Rectal smooth muscle tissue (tissue), 1 donor: ENCODE results near the gene IL1R2.

Source experiments
- H3K27ac ChIP-seq: one replicate; pipeline ENCODE4 v1.7.0; 2013; ENCODE audit warnings: low read depth, low read length, inconsistent platforms
- H3K27me3 ChIP-seq: one replicate; pipeline ENCODE4 v1.7.0; 2013; ENCODE audit warnings: low read length; ENCODE audit not compliant: control insufficient read depth, insufficient read depth
- H3K36me3 ChIP-seq: one replicate; pipeline ENCODE4 v1.7.0; 2013; ENCODE audit warnings: low read length; ENCODE audit not compliant: control insufficient read depth, insufficient read depth
- H3K4me1 ChIP-seq: one replicate; pipeline ENCODE4 v1.7.0; 2013; ENCODE audit warnings: low read length; ENCODE audit not compliant: control insufficient read depth, insufficient read depth
- H3K4me3 ChIP-seq: one replicate; pipeline ENCODE4 v1.7.0; 2013; ENCODE audit warnings: low read length
- H3K9ac ChIP-seq: one replicate; pipeline ENCODE4 v1.7.0; 2013; ENCODE audit warnings: low read length

The IL1R2 gene

GRCh38 chr2:102044235-102044896 lies 52.6 kb downstream of the IL1R2 start:
- no peak overlapping the region for H3K4me3 ChIP-seq
- no peak overlapping the region for H3K27ac ChIP-seq
- no peak overlapping the region for H3K9ac ChIP-seq
- no peaks in the 10 kb centered on the region for H3K27me3 ChIP-seq
- H3K4me1 ChIP-seq = no peaks in the 10 kb centered on the region
- H3K36me3 ChIP-seq = no peaks in the 10 kb centered on the region

- Histone ChIP-seq H3K4me1 (peaks cover 6% of the 10 kb centered on the region), H3K36me3 (no peaks in the 10 kb centered on the region), H3K27ac (no peak overlapping the region), H3K9ac (no peak overlapping the region), H3K27me3 (no peaks in the 10 kb centered on the region), H3K4me3 (no peak overlapping the region)
Observed at GRCh38 chr2:102044967-102045489, 53.3 kb downstream of the IL1R2 start.

- no peak overlapping the region for H3K9ac ChIP-seq
- no peaks in the 10 kb centered on the region for H3K36me3 ChIP-seq
- no peak overlapping the region for H3K27ac ChIP-seq
- H3K4me3 ChIP-seq = no peak overlapping the region
- no peaks in the 10 kb centered on the region for H3K27me3 ChIP-seq
- peaks cover 10% of the 10 kb centered on the region for H3K4me1 ChIP-seq
Observed at GRCh38 chr2:102045697-102046096, 53.9 kb downstream of the IL1R2 start.

- no peak overlapping the region for H3K9ac ChIP-seq
- H3K4me1 ChIP-seq = peaks cover 14% of the 10 kb centered on the region
- H3K27me3 ChIP-seq = no peaks in the 10 kb centered on the region
- H3K27ac ChIP-seq = no peak overlapping the region
- H3K4me3 ChIP-seq = no peak overlapping the region
- no peaks in the 10 kb centered on the region for H3K36me3 ChIP-seq
Observed at GRCh38 chr2:102046135-102046986, 54.6 kb downstream of the IL1R2 start.

GRCh38 chr2:102048465-102048864 lies 56.7 kb downstream of the IL1R2 start:
- Histone ChIP-seq H3K4me3 (no peak overlapping the region), H3K27ac (no peak overlapping the region), H3K27me3 (no peaks in the 10 kb centered on the region), H3K9ac (no peak overlapping the region), H3K36me3 (no peaks in the 10 kb centered on the region), H3K4me1 (peaks cover 18% of the 10 kb centered on the region)

GRCh38 chr2:102049756-102050443 lies 58.1 kb downstream of the IL1R2 start:
- Histone ChIP-seq H3K4me3 (peak overlapping the region; percentile 0), H3K27ac (peak overlapping the region; percentile 79), H3K9ac (no peak overlapping the region), H3K4me1 (peaks cover 18% of the 10 kb centered on the region), H3K36me3 (no peaks in the 10 kb centered on the region), H3K27me3 (no peaks in the 10 kb centered on the region)

- H3K9ac ChIP-seq = no peak overlapping the region
- H3K27ac ChIP-seq = peak overlapping the region; percentile 79
Observed at GRCh38 chr2:102050854-102051391, 59.2 kb downstream of the IL1R2 start.

GRCh38 chr2:102051692-102052277 lies 60.0 kb downstream of the IL1R2 start:
- Histone ChIP-seq H3K27ac (peak overlapping the region; percentile 79), H3K27me3 (no peaks in the 10 kb centered on the region), H3K36me3 (no peaks in the 10 kb centered on the region), H3K4me1 (peaks cover 18% of the 10 kb centered on the region), H3K4me3 (no peak overlapping the region), H3K9ac (no peak overlapping the region)

More at GRCh38 chr2:102050854-102051391, 59.2 kb downstream of the IL1R2 start:
- Histone ChIP-seq H3K36me3 (no peaks in the 10 kb centered on the region), H3K4me3 (no peak overlapping the region), H3K4me1 (peaks cover 18% of the 10 kb centered on the region), H3K27me3 (no peaks in the 10 kb centered on the region)

GRCh38 chr2:102052365-102052764 lies 60.6 kb downstream of the IL1R2 start:
- Histone ChIP-seq H3K36me3 (no peaks in the 10 kb centered on the region), H3K4me3 (no peak overlapping the region), H3K4me1 (peaks cover 18% of the 10 kb centered on the region), H3K9ac (no peak overlapping the region), H3K27me3 (no peaks in the 10 kb centered on the region), H3K27ac (no peak overlapping the region)

- no peaks in the 10 kb centered on the region for H3K36me3 ChIP-seq
- no peaks in the 10 kb centered on the region for H3K27me3 ChIP-seq
- no peak overlapping the region for H3K27ac ChIP-seq
- no peak overlapping the region for H3K9ac ChIP-seq
- peaks cover 18% of the 10 kb centered on the region for H3K4me1 ChIP-seq
- no peak overlapping the region for H3K4me3 ChIP-seq
Observed at GRCh38 chr2:102053096-102053495, 61.3 kb downstream of the IL1R2 start.

GRCh38 chr2:102055346-102055990 lies 63.7 kb downstream of the IL1R2 start:
- no peak overlapping the region for H3K9ac ChIP-seq
- no peak overlapping the region for H3K27ac ChIP-seq
- H3K4me3 ChIP-seq = no peak overlapping the region
- H3K27me3 ChIP-seq = no peaks in the 10 kb centered on the region
- H3K36me3 ChIP-seq = no peaks in the 10 kb centered on the region
- H3K4me1 ChIP-seq = peaks cover 10% of the 10 kb centered on the region
